ENCODE results near the gene TNFRSF17. TPM values are rescaled to one million over a fixed set of nuclear protein-coding genes. Genes with fewer than 3 reads are reported as not detected.

TNFRSF17 gene
- total and polyA plus RNA-seq, 10 of the 15 experiments (the other 5 are each of a cell fraction or from before 2014, with no cell fraction given), result 106 to 461 (median 179) TPM

GRCh38 chr16:12002447-12003006 lies 37.5 kb downstream of the TNFRSF17 start:
- TF ChIP-seq ATF7 (IDR thresholded peaks at IDR 0.05; ENCODE audit: low read depth) (no peak), HCFC1 (IDR thresholded peaks at IDR 0.05; ENCODE audit: low read length) (no peak)
- CTCF ChIA-PET, result interaction anchor here (0.6 kb wide), 1 partner anchor 19 kb away, joined by 3 read pairs; no protein-coding TSS in a partner anchor
- SMC1A ChIA-PET (ENCODE audit: uncharacterized antibody, unreplicated experiment), result interaction anchor here (0.7 to 0.8 kb wide), 2 partner anchors 8 to 41 kb away, joined by 3 read pairs; no protein-coding TSS in a partner anchor
- H2AFZ ChIP-seq (ENCODE audit: control insufficient read depth, low read depth, low read length), result no peak overlapping the region
- no peaks in the 10 kb centered on the region; the same call in 1 of the 2 replicates for H4K20me1 ChIP-seq (ENCODE audit: control insufficient read depth, insufficient read depth)
- intact Hi-C loops (cut with micrococcal nuclease; ENCODE audit: unreplicated experiment), result no loop called here
- no peak overlapping the region for H3K4me3 ChIP-seq
- peaks cover 10 to 15% of the 10 kb centered on the region in 2 experiments; a peak in 3 of 4 replicates for H3K36me3 ChIP-seq (ENCODE audit: control insufficient read depth in 2 of 2, insufficient read depth in 2 of 2, low read length in 1 of 2)
- H3K4me2 ChIP-seq (ENCODE audit: control insufficient read depth, insufficient read depth), result no peak overlapping the region
- no peaks in the 10 kb centered on the region for H3K27me3 ChIP-seq (replicated peaks in 1 of 2; ENCODE audit: control insufficient read depth in 2 of 2, insufficient read depth in 2 of 2, low read length in 1 of 2)
- FAIRE-seq, result no peak
- 86% methylated on average over 11 of the region's 11 CpGs for WGBS (ENCODE audit: insufficient coverage, insufficient replicate concordance, low lambda C conversion rate, missing lambda C conversion rate)
- no peak overlapping the region for H3K27ac ChIP-seq (ENCODE audit: control insufficient read depth, insufficient read depth)
- RAD21 ChIA-PET (ENCODE audit: unreplicated experiment), result no interaction called here
- in situ Hi-C loops (cut with MboI), result no loop called here
- H3K9ac ChIP-seq (ENCODE audit: control insufficient read depth, insufficient read depth, low read length), result no peak overlapping the region
- H3K79me2 ChIP-seq (ENCODE audit: control insufficient read depth, insufficient read depth, low read length), result peaks cover 9% of the 10 kb centered on the region
- POLR2A ChIA-PET, result interaction anchor here (0.6 kb wide), 1 partner anchor 191 kb away, joined by 3 read pairs; no protein-coding TSS in a partner anchor
- H3K9me3 ChIP-seq (replicated peaks; ENCODE audit: control insufficient read depth, insufficient read depth, low read length), result no peaks in the 10 kb centered on the region
- DNase-seq (ENCODE audit: low read depth, low spot score), result no peak
- no TSS peak for BruUV-seq (replicated peaks)
- H3K4me1 ChIP-seq (ENCODE audit: control insufficient read depth, insufficient read depth, low read length), result no peaks in the 10 kb centered on the region
- no peak for ATAC-seq

GRCh38 chr16:12006637-12007036 lies 41.6 kb downstream of the TNFRSF17 start:
- no peak for ATAC-seq
- peaks cover 5 to 13% of the 10 kb centered on the region in 2 experiments; a peak in 3 of 4 replicates for H3K36me3 ChIP-seq (ENCODE audit: control insufficient read depth in 2 of 2, insufficient read depth in 2 of 2, low read length in 1 of 2)
- no peaks in the 10 kb centered on the region for H3K27me3 ChIP-seq (replicated peaks in 1 of 2; ENCODE audit: control insufficient read depth in 2 of 2, insufficient read depth in 2 of 2, low read length in 1 of 2)
- ChIA-PET RAD21 (ENCODE audit: unreplicated experiment) (no interaction called here), POLR2A (no interaction called here), SMC1A (ENCODE audit: uncharacterized antibody, unreplicated experiment) (no interaction called here), CTCF (no interaction called here)
- H4K20me1 ChIP-seq (ENCODE audit: control insufficient read depth, insufficient read depth), result no peaks in the 10 kb centered on the region; the same call in 1 of the 2 replicates
- no TSS peak for BruUV-seq (replicated peaks)
- H2AFZ ChIP-seq (ENCODE audit: control insufficient read depth, low read depth, low read length), result no peak overlapping the region
- in situ Hi-C loops (cut with MboI) (no loop called here), intact Hi-C loops (cut with micrococcal nuclease; ENCODE audit: unreplicated experiment) (no loop called here)
- no peaks in the 10 kb centered on the region for H3K9me3 ChIP-seq (replicated peaks; ENCODE audit: control insufficient read depth, insufficient read depth, low read length)
- no peak overlapping the region for H3K9ac ChIP-seq (ENCODE audit: control insufficient read depth, insufficient read depth, low read length)
- H3K27ac ChIP-seq (ENCODE audit: control insufficient read depth, insufficient read depth), result no peak overlapping the region
- 100% methylated on average over 3 of the region's 3 CpGs for WGBS (ENCODE audit: insufficient coverage, insufficient replicate concordance, low lambda C conversion rate, missing lambda C conversion rate)
- H3K4me3 ChIP-seq, result no peak overlapping the region
- H3K79me2 ChIP-seq (ENCODE audit: control insufficient read depth, insufficient read depth, low read length), result no peaks in the 10 kb centered on the region
- no peak for DNase-seq (ENCODE audit: low read depth, low spot score)
- no peaks in the 10 kb centered on the region; the same call in 1 of the 2 replicates for H3K4me1 ChIP-seq (ENCODE audit: control insufficient read depth, insufficient read depth, low read length)
- no peak for FAIRE-seq
- H3K4me2 ChIP-seq (ENCODE audit: control insufficient read depth, insufficient read depth), result no peak overlapping the region
- TF ChIP-seq NFYB (IDR thresholded peaks at IDR 0.05; ENCODE audit: insufficient read depth, low read depth, low read length) (no peak), ZNF24 (IDR thresholded peaks at IDR 0.05) (no peak), TBL1XR1 (IDR thresholded peaks at IDR 0.05; ENCODE audit: low read depth, low read length) (no peak), MYB (IDR thresholded peaks at IDR 0.05; ENCODE audit: borderline replicate concordance, low read depth, low read length) (no peak), RCOR1 (conservative IDR thresholded peaks at IDR 0.05; ENCODE audit: low read depth, low read length) (no peak), SMAD1 (IDR thresholded peaks at IDR 0.05; ENCODE audit: low read depth, partially characterized antibody) (no peak), ZNF687 (IDR thresholded peaks at IDR 0.05) (no peak), SMAD5 (IDR thresholded peaks at IDR 0.05; ENCODE audit: low read depth) (no peak)
- TF ChIP-seq, protein P1, sequence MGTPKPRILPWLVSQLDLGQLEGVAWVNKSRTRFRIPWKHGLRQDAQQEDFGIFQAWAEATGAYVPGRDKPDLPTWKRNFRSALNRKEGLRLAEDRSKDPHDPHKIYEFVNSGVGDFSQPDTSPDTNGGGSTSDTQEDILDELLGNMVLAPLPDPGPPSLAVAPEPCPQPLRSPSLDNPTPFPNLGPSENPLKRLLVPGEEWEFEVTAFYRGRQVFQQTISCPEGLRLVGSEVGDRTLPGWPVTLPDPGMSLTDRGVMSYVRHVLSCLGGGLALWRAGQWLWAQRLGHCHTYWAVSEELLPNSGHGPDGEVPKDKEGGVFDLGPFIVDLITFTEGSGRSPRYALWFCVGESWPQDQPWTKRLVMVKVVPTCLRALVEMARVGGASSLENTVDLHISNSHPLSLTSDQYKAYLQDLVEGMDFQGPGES (IDR thresholded peaks at IDR 0.05), result no peak
